C4-2B (cell line): Measurements from ENCODE around the gene STAU1.
"Not testable (repeated sequence)": the region's sequence is repeated elsewhere in the genome, so short reads cannot be mapped to it uniquely, and the experiment has no call there.

Experiments
- H3K27ac ChIP-seq: fragments of 450-650 bp; 2 replicates; pipeline ENCODE4 v1.5.1; 2017
- ZFX ChIP-seq: fragments of 450-650 bp; IDR thresholded peaks from 2 replicates; pipeline ENCODE4 v1.6.1; 2017
- TF ChIP-seq, protein P1 (sequence below): fragments of 450-650 bp; conservative IDR thresholded peaks from 2 replicates; pipeline ENCODE4 v1.5.1; 2017; ENCODE audit warnings: mild to moderate bottlenecking

STAU1 gene

DNA sequence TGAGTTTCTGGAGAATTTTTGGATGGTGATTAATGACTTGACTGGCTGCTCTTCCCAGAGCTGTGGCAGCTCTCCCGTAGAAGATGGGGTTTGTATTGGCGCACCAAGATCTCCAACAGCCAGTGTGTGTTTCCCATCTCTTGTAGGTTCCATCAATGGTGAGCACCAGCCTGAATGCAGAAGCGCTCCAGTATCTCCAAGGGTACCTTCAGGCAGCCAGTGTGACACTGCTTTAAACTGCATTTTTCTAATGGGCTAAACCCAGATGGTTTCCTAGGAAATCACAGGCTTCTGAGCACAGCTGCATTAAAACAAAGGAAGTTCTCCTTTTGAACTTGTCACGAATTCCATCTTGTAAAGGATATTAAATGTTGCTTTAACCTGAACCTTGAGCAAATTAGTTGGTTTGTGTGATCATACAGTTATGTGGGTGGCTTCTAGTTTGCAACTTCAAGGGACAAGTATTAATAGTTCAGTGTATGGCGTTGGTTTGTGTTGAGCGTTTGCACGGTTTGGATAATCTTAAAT is 91.9 kb downstream of the STAU1 start:
- TF ChIP-seq ZFX: no peak
- TF ChIP-seq, protein P1, sequence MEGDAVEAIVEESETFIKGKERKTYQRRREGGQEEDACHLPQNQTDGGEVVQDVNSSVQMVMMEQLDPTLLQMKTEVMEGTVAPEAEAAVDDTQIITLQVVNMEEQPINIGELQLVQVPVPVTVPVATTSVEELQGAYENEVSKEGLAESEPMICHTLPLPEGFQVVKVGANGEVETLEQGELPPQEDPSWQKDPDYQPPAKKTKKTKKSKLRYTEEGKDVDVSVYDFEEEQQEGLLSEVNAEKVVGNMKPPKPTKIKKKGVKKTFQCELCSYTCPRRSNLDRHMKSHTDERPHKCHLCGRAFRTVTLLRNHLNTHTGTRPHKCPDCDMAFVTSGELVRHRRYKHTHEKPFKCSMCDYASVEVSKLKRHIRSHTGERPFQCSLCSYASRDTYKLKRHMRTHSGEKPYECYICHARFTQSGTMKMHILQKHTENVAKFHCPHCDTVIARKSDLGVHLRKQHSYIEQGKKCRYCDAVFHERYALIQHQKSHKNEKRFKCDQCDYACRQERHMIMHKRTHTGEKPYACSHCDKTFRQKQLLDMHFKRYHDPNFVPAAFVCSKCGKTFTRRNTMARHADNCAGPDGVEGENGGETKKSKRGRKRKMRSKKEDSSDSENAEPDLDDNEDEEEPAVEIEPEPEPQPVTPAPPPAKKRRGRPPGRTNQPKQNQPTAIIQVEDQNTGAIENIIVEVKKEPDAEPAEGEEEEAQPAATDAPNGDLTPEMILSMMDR: no peak
- H3K27ac ChIP-seq: no peak overlapping the region

DNA sequence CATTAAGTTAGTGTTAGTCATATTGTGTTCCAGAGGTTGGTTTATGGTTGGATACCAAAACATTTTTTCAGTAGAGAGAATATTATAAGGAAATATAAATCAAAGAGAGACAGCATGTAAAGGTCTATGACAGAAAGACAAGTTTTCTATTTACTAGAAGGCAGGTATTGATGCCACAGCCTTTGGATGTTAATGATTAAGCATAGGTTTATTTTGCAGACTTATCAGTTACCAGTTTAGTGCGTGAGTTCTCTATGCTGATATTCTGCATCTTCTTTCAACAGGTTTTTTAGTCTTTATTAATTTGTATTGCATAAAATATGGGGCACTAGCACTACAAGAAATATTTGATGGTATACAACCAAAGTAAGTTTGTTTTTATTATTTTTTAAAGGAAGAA is 96.4 kb downstream of the STAU1 start:
- no peak overlapping the region for H3K27ac ChIP-seq

GRCh38 chr20:49091104-49091503 is 97.0 kb downstream of the STAU1 start:
- H3K27ac ChIP-seq: no peak overlapping the region
- TF ChIP-seq ZFX: no peak
- TF ChIP-seq, protein P1: no peak

More for the DNA sequence above, 96.4 kb downstream of the STAU1 start:
- no peak for TF ChIP-seq ZFX
- TF ChIP-seq, protein P1: no peak

GRCh38 chr20:49082295-49082694 is 105.8 kb downstream of the STAU1 start:
- not testable (repeated sequence) for H3K27ac ChIP-seq

GRCh38 chr20:49078310-49078709 is 109.8 kb downstream of the STAU1 start:
- H3K27ac ChIP-seq: no peak overlapping the region
- no peak for TF ChIP-seq ZFX
- TF ChIP-seq, protein P1: no peak

DNA sequence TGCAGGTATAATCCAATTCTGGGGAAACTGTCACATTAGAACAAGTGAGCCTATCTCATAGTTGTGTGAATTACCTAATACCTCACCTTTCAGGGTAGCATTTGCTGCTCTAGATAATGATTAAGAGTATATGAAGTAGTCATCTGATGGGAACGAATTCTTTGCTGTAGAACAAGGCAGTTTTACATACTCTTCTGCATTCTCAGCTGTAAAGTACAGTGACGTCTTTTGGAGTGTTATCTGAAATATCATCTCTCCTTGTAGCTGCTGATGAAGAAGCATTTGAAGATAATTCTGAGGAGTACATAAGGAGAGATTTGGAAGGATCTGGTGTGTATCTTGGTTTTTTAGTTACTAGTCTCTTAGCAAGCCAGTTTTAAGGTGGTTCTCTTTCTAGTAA is 113.6 kb downstream of the STAU1 start:
- no peak for TF ChIP-seq ZFX
- TF ChIP-seq, protein P1: no peak

More for the DNA sequence above, 113.6 kb downstream of the STAU1 start:
- H3K27ac ChIP-seq: no peak overlapping the region
